ENCODE measurements around the gene ZMYND12.

Gene ZMYND12

DNA sequence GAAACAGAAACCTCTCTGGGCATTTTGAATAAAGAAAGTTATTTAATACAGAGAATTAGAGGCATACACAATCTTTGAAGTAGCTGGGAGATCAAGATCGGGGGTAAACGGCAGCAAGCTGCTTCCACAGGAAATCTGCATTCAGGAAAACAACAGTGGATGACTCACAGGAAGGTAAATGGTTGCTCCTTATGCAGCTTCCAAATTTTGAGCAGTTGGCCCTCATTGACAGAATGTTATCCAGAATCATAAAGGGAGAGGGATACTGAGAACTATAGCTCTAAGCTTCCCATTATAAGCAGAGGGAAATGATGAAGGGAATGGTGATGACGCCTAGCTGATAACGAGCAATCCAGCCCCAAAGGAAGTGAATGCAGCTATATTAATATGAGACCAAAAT lies 28.6 kb downstream of the ZMYND12 start:
- no peak for TF ChIP-seq ZNF274 (IDR thresholded peaks at IDR 0.05; ENCODE audit: low read depth, low read length)
- H3K4me3 ChIP-seq (ENCODE audit: low read length), result no peak overlapping the region

DNA sequence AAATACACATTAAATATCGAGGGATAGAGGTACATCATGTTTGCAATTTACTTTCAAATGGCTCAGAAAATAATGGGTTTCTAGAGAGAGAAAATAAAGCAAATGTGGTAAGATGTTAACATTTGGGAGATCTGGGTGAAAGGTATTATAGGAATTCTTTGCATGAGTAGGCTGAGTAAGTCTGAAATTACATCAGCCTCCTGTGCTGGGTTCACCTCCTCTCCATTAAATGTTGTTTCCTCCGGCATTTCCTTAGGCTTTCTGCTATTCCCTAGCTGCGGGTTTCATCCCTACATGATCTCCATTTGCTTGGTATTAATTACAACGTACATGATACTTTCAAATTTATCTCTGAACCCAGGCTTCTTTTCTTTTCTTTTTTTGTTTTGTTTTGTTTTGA lies 31.6 kb downstream of the ZMYND12 start:
- H3K4me3 ChIP-seq (ENCODE audit: low read length), result no peak overlapping the region
- no peak for TF ChIP-seq ZNF274 (IDR thresholded peaks at IDR 0.05; ENCODE audit: low read depth, low read length)

DNA sequence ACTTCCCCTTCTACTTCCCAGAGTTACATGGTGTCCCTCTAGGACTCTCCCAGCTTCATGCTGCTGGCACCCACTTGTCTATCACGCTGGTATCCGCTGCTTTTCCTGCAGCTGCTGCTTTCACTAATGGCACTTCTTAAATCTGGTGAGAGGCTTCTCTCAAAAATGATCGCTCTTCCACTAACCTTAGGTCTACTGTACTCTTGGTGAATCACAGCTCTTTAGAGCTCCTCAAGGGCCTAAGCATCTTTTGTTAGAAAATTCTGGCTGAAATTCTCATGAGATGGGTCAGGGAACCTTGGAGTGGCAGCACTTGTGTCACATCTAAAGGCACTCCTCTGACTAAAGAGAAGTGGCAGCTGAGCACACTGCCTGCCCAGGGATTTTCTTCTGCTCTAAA lies 32.1 kb downstream of the ZMYND12 start:
- H3K4me3 ChIP-seq (ENCODE audit: low read length), result no peak overlapping the region
- TF ChIP-seq ZNF274 (IDR thresholded peaks at IDR 0.05; ENCODE audit: low read depth, low read length), result no peak

DNA sequence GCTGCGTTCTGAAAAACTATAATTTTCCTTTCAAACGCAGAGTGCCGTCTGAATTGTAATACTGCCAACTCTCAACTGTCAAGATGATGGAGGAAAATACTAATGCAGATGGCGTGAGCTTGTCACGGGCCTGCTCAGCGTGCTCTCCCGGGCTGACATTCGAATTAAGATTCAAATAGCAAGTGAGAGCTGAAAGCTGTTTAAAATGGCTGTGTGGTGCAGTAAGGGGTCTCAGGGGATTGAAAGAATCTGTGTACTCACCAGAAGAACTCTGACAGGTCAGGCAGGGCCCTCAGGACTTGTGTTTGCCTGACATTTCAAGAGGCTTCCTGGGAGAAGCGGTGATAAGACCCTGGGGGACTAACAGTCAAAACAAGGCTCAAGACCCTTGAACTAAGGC lies 33.1 kb downstream of the ZMYND12 start:
- no peak for TF ChIP-seq ZNF274 (IDR thresholded peaks at IDR 0.05; ENCODE audit: low read depth, low read length)
- H3K4me3 ChIP-seq (ENCODE audit: low read length), result no peak overlapping the region

DNA sequence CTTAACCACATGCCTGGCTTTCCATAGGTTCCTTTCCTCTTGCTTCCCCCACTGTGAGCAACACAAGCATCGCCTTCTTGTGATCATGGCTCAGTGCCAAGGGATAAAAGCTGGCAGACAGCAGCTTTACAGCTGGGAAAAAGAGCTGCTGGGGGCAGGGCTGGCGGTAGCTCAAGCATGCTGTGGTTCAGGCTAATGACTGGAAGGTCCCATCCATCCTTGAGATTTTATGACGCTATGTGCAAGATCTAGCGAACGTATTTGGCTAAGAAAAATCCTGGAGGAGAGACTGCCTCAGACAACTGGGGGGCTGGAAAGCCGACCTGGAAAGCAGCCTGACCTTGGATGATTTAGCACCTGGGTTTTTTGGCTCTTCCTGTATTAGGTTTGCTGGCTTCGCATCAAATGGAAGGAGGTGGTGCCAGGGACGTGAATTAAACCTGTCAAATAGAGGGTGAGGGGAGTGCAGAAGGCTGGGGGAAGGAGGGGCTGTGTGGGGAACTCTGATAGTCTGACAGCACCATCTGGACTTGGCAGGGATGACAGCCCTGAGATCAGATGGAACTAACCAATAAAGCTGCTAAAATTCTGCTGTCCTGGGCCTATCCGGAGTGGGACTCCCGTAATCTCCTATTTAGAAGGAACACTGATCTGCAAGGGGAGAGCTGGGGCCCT lies 34.8 kb downstream of the ZMYND12 start:
- no peak overlapping the region for H3K4me3 ChIP-seq (ENCODE audit: low read length)
- TF ChIP-seq ZNF274 (IDR thresholded peaks at IDR 0.05; ENCODE audit: low read depth, low read length), result no peak

DNA sequence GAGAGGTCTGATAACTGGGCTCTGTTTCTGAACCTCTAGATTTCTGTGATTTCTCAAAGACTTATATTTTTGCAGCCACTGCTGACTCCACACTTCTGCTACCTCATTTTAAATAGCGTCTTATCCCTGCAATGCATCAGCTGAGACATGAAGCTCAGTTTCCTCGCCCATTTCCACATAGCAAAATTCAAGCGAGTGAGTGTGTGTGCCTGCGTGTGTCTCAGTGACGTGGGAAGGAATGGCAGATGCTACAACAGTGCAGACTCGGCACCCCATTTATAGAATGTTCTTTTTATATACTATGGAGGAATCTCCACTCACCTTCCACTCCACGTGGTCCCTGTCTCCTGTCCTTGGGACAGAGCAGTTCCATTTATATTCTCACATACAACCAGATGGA lies 35.7 kb downstream of the ZMYND12 start:
- no peak overlapping the region for H3K4me3 ChIP-seq (ENCODE audit: low read length)
- TF ChIP-seq ZNF274 (IDR thresholded peaks at IDR 0.05; ENCODE audit: low read depth, low read length), result no peak

DNA sequence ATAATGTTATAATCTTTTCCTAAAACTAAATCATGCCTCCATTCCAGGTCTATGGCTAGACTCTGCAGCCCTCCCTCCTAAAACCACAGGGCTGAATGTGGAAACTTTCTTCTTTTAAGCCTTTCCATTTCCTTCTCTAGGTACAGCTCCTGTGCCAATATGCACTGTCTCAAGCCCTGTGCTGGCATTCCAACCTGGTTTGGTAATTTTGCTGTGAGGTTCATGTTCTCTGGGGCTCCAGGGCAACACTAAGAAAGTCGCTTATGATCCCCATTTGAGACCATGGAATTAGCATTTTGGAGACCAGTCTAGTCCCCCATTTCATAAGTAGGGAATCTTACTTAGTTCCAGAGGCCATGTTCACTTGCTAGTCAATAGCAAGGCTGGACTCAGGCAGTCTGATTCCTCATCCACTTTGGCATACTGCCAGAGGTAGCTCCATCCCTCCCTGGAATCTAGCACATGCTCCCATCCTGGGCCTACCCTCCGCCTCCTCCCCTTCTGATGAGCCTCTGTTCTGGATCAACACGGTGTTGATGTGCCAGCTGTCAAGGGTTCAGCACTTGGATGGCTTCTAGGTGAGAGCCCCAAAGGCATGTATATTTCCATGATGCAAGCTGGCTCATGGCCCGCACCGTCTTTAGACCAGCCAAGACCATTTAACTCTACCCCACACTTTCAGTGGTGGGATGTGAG lies 36.5 kb downstream of the ZMYND12 start:
- TF ChIP-seq ZNF274 (IDR thresholded peaks at IDR 0.05; ENCODE audit: low read depth, low read length), result no peak
- H3K4me3 ChIP-seq (ENCODE audit: low read length), result no peak overlapping the region

DNA sequence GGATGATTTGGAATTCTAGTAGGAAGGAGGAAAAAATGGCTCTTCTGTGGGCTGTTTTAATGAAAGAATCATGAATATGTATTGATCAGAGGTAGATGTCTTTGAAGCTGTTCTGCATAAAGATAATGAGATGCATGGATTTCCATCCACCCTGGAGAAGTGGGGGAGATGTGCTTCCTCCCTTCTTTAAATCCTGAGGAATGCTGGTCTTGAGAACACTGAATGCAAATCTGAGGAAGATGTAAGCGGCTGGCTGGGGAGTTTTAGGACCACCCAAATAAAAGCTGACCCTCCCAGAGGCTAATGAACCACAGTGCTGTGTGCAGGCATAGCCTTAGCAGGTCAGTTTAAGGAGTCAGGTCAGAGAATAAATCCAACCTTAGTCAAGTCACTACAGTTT lies 37.3 kb downstream of the ZMYND12 start:
- no peak overlapping the region for H3K4me3 ChIP-seq (ENCODE audit: low read length)
- no peak for TF ChIP-seq ZNF274 (IDR thresholded peaks at IDR 0.05; ENCODE audit: low read depth, low read length)

DNA sequence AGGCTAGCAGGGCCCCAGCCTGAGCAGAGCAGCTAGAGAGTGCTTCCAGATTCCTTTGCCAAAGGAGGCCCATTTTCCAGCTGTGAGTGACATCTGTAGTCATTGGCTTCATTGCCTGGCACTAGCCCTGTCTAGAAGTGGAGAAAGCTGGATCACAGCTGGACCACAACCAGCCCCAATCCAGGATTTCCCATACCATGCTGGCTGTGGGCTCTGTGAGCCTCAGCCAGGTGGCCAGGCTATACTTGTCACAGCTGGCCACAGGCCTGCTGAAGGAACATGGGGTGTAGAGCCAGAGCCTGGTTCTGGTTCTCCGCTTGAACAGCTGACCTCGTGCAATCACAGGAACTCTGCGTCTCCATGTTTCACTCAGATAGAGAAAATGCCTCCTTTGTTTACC lies 38.7 kb downstream of the ZMYND12 start:
- H3K4me3 ChIP-seq (ENCODE audit: low read length), result no peak overlapping the region
- no peak for TF ChIP-seq ZNF274 (IDR thresholded peaks at IDR 0.05; ENCODE audit: low read depth, low read length)

DNA sequence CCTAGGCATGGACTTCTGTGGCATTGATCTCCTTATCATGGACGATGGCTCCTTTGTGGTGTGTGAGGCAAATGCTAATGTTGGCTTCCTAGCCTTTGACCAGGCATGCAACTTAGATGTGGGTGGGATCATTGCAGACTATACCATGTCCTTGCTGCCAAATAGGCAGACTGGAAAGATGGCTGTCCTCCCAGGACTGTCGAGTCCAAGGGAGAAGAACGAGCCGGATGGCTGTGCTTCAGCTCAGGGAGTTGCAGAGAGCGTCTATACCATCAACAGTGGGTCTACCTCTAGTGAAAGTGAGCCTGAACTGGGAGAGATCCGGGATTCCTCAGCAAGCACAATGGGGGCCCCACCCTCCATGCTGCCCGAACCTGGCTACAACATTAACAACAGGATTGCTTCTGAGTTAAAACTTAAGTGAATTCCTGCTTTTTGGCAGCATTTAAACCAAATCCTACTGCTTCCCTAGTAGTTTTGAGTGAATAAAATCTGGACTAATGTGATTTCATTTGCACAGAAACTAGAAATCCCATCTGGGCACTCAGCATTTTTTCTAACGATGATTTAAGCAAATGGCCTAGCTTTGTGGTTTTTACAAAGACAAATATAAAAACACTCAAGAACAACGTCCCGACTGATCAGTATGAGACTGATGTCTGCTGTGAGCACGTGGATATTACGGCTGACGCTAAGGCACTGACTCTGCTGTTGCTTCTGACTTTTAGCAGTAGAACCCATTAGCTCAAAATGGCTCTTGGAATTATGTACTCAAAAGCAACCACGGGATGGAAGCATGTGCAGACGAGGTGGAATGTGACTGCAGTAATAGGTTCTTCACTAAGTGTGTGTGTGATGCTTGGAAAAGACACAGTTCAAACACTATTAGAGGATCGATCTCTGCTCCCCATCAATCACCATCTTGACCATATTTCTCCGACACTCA lies 41.0 kb downstream of the ZMYND12 start:
- no peak for TF ChIP-seq ZNF274 (IDR thresholded peaks at IDR 0.05; ENCODE audit: low read depth, low read length)
- no peak overlapping the region for H3K4me3 ChIP-seq (ENCODE audit: low read length)

DNA sequence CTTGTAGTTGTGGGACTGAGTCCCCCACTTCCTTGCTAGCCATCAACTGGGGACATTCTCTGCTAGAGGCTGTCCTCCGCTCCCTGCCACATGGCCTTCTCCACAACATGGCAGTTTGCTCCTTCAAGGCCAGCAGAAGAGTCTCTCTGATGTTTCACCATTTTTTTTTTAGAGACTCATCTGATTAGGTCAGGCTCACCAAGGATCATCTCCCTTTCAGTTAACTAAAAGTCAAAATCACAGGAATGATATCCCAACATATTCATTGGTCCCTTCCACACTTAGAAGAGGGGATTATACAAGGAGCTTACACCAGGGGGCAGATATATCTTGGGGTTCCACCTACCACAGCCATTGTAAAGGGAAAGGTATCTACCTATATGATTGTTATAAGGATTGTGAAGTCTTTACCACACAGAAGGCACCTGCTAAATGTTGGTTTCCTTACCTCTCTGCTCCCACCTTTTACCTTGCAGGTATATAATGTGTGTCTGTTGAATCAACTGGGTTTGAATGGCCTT lies 51.9 kb downstream of the ZMYND12 start:
- no peak overlapping the region for H3K4me3 ChIP-seq (ENCODE audit: low read length)
- TF ChIP-seq ZNF274 (IDR thresholded peaks at IDR 0.05; ENCODE audit: low read depth, low read length), result no peak

DNA sequence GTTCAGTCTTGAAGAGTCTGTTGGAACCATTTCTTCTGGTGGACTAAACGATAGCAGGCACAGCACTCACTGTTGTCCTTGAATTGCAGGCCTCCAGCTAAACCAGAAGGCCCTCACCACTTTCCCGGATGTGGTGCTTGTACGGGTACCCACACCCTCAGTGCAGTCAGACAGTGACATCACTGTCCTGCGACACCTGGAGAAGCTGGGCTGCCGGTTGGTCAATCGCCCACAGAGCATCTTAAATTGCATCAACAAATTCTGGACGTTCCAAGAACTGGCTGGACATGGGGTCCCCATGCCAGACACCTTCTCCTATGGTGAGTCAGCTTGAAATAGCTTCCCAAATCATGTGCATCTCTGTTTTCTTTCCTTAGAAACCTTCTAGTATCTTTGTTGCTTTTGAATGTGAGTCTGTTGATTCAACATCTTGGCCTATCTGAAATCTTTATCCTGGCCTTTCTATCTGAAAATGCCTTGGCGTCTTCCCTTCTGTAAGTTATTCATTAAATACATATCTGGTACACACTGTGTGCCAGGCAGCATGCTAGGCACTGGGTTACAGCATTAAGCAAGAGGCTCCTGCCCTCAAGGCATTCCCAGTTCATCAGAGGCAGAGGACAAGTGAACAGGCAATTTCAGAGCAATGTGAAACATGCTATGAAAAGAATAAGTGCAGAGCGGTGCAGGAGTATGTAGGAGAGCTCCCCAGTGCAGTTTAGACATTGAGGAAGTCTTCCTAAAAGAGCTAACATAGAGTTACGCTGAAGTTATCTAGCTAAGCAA lies 56.3 kb downstream of the ZMYND12 start:
- no peak overlapping the region for H3K4me3 ChIP-seq (ENCODE audit: low read length)
- no peak for TF ChIP-seq ZNF274 (IDR thresholded peaks at IDR 0.05; ENCODE audit: low read depth, low read length)

DNA sequence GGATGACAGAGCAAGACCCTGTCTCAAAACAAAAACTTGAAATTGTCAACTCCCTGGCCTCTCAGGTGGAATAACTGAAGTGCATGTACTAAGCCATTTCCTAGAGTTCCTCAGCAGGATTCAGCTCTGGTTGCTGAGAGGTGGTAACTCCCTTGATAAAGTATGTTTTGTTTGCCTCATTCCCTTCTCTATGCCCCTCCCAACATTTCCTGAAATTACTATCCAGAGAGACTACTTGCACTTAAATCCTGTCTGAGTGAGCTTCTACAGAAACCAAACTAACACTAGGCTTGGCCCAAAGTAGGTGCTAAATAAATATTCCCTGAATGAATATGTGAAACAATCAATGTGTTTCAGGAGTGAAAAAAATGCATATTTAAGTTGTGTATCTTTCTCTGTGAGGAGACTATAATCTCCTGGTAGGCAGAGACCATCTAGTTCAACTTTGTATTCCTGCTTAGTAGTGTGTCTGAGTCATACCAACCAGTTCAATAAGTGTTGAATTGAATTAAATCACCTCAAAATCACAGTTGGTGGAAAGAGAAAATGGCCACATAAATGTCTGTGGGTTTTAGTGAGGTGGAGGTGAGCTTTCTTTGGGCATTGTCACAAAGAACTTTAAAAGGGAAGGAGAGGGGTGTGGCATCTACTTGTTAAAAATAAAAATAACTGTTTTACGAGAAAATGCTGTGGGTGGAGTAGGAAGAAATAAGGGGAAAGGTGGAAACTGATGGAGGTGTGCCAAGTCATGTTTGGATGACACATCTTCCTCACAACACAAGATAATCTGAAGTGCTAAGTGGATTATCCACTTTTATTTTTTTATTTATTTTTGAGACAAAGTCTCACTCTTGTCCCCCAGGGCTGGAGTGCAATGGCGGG lies 62.6 kb downstream of the ZMYND12 start:
- no peak overlapping the region for H3K4me3 ChIP-seq (ENCODE audit: low read length)
- no peak for TF ChIP-seq ZNF274 (IDR thresholded peaks at IDR 0.05; ENCODE audit: low read depth, low read length)
